Endothelial cell of umbilical vein (primary cell): Measurements from ENCODE around the gene PHACTR1.

Experiments used
- GATA2 ChIP-seq: IDR thresholded peaks from 2 replicates; pipeline ENCODE4 v1.7.0; 2011; ENCODE audit warnings: low read depth, mild to moderate bottlenecking, moderate library complexity, mixed read lengths, low read length; ENCODE audit not compliant: insufficient read length, insufficient read depth
- POLR2A ChIP-seq: IDR thresholded peaks from 2 replicates; pipeline ENCODE4 v1.6.1; 2012; ENCODE audit warnings: low read depth, mild to moderate bottlenecking, control low read depth, low read length

DNA sequence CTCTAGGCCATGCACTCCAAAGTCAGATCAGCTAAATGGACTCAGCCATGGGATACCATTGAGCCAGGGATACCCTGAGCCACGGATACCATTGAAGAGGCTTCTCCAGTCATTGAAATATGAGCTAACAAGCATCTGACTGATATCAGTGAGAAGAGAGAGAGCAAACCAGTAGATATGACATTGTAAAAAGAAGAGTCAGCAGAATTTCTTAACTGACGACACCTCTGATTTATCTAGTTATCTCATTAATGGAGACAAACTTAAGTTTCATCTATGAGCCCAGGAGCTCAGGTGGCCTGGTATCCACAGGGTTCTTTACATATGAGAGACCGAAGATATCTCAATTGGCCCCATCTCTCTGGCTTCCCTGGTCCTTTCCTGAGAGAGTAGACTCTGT is 471.1 kb downstream of the PHACTR1 start:
- TF ChIP-seq POLR2A = no peak
- no peak for TF ChIP-seq GATA2
